Gastrocnemius medialis (tissue), 4 donors: ENCODE data around the gene COMP. TPM values are rescaled to one million over a fixed set of nuclear protein-coding genes. Genes with fewer than 3 reads are reported as not detected.

ENCODE experiments used
- ATAC-seq, 2 donors: fragments of 150-250 bp; one replicate each; pipeline ENCODE4 v1.9.1; 2016
- DNase-seq, 2 donors: peaks; one replicate each; pipeline ENCODE4 v3.0.0-alpha.2; 2019
- H3K27ac ChIP-seq, 4 donors: fragments of 200-600 bp; sonication (generic); 1 replicate in 1 of 4; 2 replicates in 3 of 4; pipeline ENCODE4 v1.5.1; 2016 to 2018; ENCODE audit warnings: mild to moderate bottlenecking in 2 of 4, moderate library complexity in 1 of 4
- H3K27me3 ChIP-seq, 3 donors: fragments of 200-600 bp; sonication (generic) in 2 of 3; 1 replicate in 1 of 3; 2 replicates in 2 of 3; pipeline versions ENCODE4 v1.5.1 to v1.6.0; 2016 to 2019; ENCODE audit warnings: mild to moderate bottlenecking in 1 of 3, moderate library complexity in 1 of 3
- H3K36me3 ChIP-seq, 2 donors: fragments of 200-600 bp; sonication (generic) in 1 of 2; one replicate each; pipeline ENCODE4 v1.5.1; 2017 to 2018
- H3K4me1 ChIP-seq, 2 donors: fragments of 200-600 bp; sonication (generic) in 1 of 2; one replicate each; pipeline ENCODE4 v1.5.1; 2016 to 2017; ENCODE audit warnings: mild to moderate bottlenecking in 2 of 2
- H3K4me3 ChIP-seq, 4 donors: fragments of 200-600 bp; sonication (generic) in 3 of 4; 1 replicate in 1 of 4; 2 replicates in 3 of 4; pipeline ENCODE4 v1.5.1; 2016 to 2019; ENCODE audit warnings: mild to moderate bottlenecking in 2 of 4
- H3K9me3 ChIP-seq, 3 donors: fragments of 200-600 bp; sonication (generic) in 2 of 3; 1 replicate in 1 of 3; 2 replicates in 2 of 3; pipeline ENCODE4 v1.5.1; 2016 to 2019
- CTCF ChIP-seq, 5 experiments: fragments of 450-650 bp in 3 of 5; fragments of 200-600 bp in 2 of 5; sonication (generic) in 2 of 5; IDR thresholded peaks in 4 of 5; conservative IDR thresholded peaks in 1 of 5; 1 replicate in 4 of 5; 2 replicates in 1 of 5; pipeline ENCODE4 v1.5.1; 2016 to 2019; ENCODE audit warnings: antibody characterized with exemption in 5 of 5, mild to moderate bottlenecking in 3 of 5, moderate library complexity in 3 of 5
- POLR2A ChIP-seq, 2 donors: fragments of 450-650 bp; IDR thresholded peaks; one replicate each; pipeline ENCODE4 v1.6.1; 2017; ENCODE audit warnings: antibody characterized with exemption in 2 of 2, mild to moderate bottlenecking in 2 of 2, moderate library complexity in 2 of 2
- in situ Hi-C, 4 donors: fragments of 200-750 bp; cut with MboI; loops; one replicate each; pipeline versions ENCODE4 v1.15.0 to v1.8.0; 2017; ENCODE audit warnings: low sequenced_read_pairs in 4 of 4
- intact Hi-C: fragments of 100-400 bp; cut with DNase I; formaldehyde crosslinking; loops from one replicate; pipeline ENCODE4 v1.15.1; 2023; ENCODE audit warnings: low total_unique reads
- total RNA-seq, 4 donors: library from RNA; depleted of rRNA; stranded (reverse); fragments of >200 nt; gene quantifications; one replicate each; pipeline versions ENCODE4 v1.1.0 to v1.2.3, GENCODE V29; 2016

COMP gene
- total RNA-seq, 4 donors from 2014 or later = 0.24 to 77.8 (median 1.3) TPM; not detected in 1

GRCh38 chr19:18791315-18791678 lies 192 bp upstream of the COMP start:
- no peaks in the 10 kb centered on the region for H3K9me3 ChIP-seq
- peaks cover 77 to 84% (median 81%) of the 10 kb centered on the region in 3 donors for H3K27me3 ChIP-seq
- ATAC-seq (no peak), DNase-seq (no peak)
- H3K4me3 ChIP-seq = peak overlapping the region in 1 of 4 donors; percentile 13
- no peak overlapping the region for H3K27ac ChIP-seq
- TF ChIP-seq POLR2A (IDR thresholded peaks at IDR 0.05) = no peak
- intact Hi-C loops = no loop called here
- in situ Hi-C loops = no loop called here
- peaks cover 10 to 23% of the 10 kb centered on the region in 2 donors for H3K4me1 ChIP-seq
- no peaks in the 10 kb centered on the region for H3K36me3 ChIP-seq

GRCh38 chr19:18789883-18790565 lies 1.1 kb downstream of the COMP start:
- H3K4me1 ChIP-seq = peaks cover 10 to 25% of the 10 kb centered on the region in 2 donors
- H3K27ac ChIP-seq = no peak overlapping the region
- peak overlapping the region; percentile 10 to 39 (median 30) for H3K4me3 ChIP-seq
- H3K36me3 ChIP-seq = no peaks in the 10 kb centered on the region
- H3K27me3 ChIP-seq = peaks cover 75 to 82% (median 79%) of the 10 kb centered on the region in 3 donors
- TF ChIP-seq CTCF (IDR thresholded peaks at IDR 0.05 in 4 of 5, conservative IDR thresholded peaks at IDR 0.05 in 1 of 5) = no peak
- TF ChIP-seq POLR2A (IDR thresholded peaks at IDR 0.05) = no peak
- in situ Hi-C loops (no loop called here), intact Hi-C loops (no loop called here)
- ATAC-seq (no peak), DNase-seq (no peak)
- H3K9me3 ChIP-seq = no peaks in the 10 kb centered on the region

GRCh38 chr19:18789422-18789869 lies 1.7 kb downstream of the COMP start:
- DNase-seq = no peak
- H3K4me1 ChIP-seq = peaks cover 10 to 31% of the 10 kb centered on the region in 2 donors
- H3K9me3 ChIP-seq = no peaks in the 10 kb centered on the region
- no peak overlapping the region for H3K27ac ChIP-seq
- intact Hi-C loops (no loop called here), in situ Hi-C loops (no loop called here)
- peaks cover 71 to 79% (median 75%) of the 10 kb centered on the region in 3 donors for H3K27me3 ChIP-seq
- peak overlapping the region; percentile 10 to 39 (median 30) for H3K4me3 ChIP-seq
- TF ChIP-seq CTCF (IDR thresholded peaks at IDR 0.05 in 4 of 5, conservative IDR thresholded peaks at IDR 0.05 in 1 of 5) (no peak), POLR2A (IDR thresholded peaks at IDR 0.05) (no peak)
- no peaks in the 10 kb centered on the region for H3K36me3 ChIP-seq
- no peak for ATAC-seq

GRCh38 chr19:18788529-18789421 lies 2.3 kb downstream of the COMP start:
- Histone ChIP-seq H3K27me3 (peaks cover 71 to 79% (median 75%) of the 10 kb centered on the region in 3 donors), H3K4me1 (peaks cover 10 to 31% of the 10 kb centered on the region in 2 donors), H3K4me3 (peak overlapping the region in 1 of 4 donors; percentile 10), H3K36me3 (no peaks in the 10 kb centered on the region), H3K9me3 (no peaks in the 10 kb centered on the region), H3K27ac (no peak overlapping the region)
- in situ Hi-C loops (no loop called here), intact Hi-C loops (no loop called here)
- TF ChIP-seq POLR2A (IDR thresholded peaks at IDR 0.05) (no peak), CTCF (IDR thresholded peaks at IDR 0.05 in 4 of 5, conservative IDR thresholded peaks at IDR 0.05 in 1 of 5) (no peak)
- DNase-seq (no peak), ATAC-seq (no peak)
